C4-2B (cell line): ENCODE results near the gene CCNJL.
A peak's percentile ranks its signal among the peaks of the same experiment; 100 is the strongest.

Source experiments
- H3K27ac ChIP-seq: fragments of 450-650 bp; 2 replicates; pipeline ENCODE4 v1.5.1; 2017
- ZFX ChIP-seq: fragments of 450-650 bp; IDR thresholded peaks from 2 replicates; pipeline ENCODE4 v1.6.1; 2017
- TF ChIP-seq, protein P1 (sequence below): fragments of 450-650 bp; conservative IDR thresholded peaks from 2 replicates; pipeline ENCODE4 v1.5.1; 2017; ENCODE audit warnings: mild to moderate bottlenecking

Gene CCNJL

DNA sequence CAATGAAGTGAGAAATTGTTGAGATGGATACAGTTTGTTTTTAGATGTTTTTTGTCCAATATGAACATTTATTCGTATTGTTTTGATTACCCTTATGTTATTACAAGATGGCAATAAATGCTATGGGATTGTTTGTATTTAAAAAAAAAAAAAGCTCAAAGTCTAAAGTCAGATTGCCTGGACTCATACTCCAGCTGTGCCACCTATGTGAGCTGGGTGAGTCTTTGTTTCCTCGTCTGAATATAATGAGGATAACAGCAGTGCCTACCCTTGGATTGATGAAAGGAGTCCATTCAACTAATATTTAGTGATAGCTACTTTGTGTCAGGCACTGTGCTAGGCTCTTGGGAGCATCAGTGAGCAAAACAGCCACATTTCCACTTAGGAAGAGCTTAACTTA lies 14.6 kb upstream of the CCNJL start:
- no peak overlapping the region for H3K27ac ChIP-seq
- no peak for TF ChIP-seq ZFX
- TF ChIP-seq, protein P1, sequence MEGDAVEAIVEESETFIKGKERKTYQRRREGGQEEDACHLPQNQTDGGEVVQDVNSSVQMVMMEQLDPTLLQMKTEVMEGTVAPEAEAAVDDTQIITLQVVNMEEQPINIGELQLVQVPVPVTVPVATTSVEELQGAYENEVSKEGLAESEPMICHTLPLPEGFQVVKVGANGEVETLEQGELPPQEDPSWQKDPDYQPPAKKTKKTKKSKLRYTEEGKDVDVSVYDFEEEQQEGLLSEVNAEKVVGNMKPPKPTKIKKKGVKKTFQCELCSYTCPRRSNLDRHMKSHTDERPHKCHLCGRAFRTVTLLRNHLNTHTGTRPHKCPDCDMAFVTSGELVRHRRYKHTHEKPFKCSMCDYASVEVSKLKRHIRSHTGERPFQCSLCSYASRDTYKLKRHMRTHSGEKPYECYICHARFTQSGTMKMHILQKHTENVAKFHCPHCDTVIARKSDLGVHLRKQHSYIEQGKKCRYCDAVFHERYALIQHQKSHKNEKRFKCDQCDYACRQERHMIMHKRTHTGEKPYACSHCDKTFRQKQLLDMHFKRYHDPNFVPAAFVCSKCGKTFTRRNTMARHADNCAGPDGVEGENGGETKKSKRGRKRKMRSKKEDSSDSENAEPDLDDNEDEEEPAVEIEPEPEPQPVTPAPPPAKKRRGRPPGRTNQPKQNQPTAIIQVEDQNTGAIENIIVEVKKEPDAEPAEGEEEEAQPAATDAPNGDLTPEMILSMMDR = no peak

DNA sequence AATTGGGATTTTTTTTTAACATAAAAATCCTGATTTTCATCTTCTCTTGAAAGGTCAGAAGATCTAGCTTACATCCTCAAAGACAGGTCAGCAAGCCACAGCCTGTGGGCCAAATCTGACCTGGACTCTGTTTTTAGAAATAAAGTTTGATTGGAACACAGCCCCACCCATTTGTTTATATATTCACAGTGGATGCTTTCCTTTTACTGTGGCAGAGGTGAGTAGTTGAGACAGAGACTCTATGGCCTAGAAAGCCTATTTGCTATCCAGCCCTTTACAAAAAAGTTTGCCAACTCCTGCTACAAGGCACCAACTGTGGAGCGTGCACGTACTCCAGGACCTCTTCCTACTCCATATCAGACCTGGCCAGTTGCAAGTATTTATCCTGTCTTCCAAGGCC lies 13.4 kb upstream of the CCNJL start:
- no peak overlapping the region for H3K27ac ChIP-seq
- TF ChIP-seq ZFX = no peak
- TF ChIP-seq, protein P1 = no peak

DNA sequence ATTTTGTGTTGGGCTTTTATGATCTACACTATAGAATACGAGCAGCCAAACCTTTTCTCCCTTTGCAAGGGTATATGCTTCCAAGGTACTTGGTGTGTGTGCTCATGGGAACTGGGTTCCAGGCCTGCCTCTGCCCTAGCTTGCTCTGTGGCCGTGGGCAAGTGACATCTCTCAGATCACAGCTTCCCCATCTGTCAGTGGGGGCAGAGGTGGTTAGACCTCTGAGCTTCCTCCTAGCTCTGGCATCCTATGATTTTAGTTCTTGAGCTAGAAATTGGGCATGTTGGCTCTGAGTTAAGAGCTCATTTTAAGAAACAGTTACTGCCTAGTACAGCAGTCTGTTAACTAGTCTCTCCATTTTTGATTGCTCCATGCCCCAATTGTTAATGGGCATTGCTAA lies 12.5 kb upstream of the CCNJL start:
- TF ChIP-seq, protein P1 = no peak
- TF ChIP-seq ZFX = no peak
- H3K27ac ChIP-seq = no peak overlapping the region

DNA sequence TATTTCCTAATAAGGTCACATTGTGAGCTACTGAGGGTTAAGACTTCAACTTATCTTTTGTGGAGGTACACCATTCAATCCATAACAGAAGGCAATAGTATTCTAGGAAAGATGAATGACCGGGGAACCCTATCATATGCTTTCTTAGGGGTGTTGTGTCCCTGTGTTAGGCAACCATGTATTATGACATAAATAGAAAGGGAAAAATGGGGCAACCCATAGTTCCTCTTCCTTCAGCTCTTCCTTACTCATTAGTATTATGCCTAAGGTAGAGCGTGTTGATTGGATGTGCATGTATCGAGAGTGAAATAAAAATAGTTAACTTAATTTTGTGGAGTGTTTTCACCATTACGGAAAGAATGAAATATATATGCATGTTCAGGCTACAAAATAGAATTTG lies 6.0 kb upstream of the CCNJL start:
- TF ChIP-seq, protein P1 = no peak
- no peak for TF ChIP-seq ZFX
- no peak overlapping the region for H3K27ac ChIP-seq

DNA sequence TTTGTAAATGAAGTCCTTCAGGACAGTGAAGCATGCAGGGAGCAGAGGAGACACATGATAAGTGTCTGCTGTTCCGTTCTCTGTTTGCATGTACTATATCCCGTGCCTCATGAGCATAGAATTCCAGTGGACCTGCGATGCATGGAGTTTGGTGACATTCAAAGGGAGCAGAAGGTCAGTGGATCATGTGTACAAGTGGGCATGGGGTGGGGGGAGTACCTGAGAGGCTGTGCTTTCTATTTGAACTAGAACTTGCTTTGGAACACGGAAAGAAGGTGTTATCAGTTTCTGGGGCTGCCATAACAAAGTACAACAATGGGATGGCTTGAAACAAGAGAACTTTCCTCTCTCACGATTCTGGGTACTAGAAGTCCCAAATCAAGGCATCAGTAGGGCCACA lies 5.1 kb upstream of the CCNJL start:
- TF ChIP-seq, protein P1 = no peak
- TF ChIP-seq ZFX = no peak
- no peak overlapping the region for H3K27ac ChIP-seq

DNA sequence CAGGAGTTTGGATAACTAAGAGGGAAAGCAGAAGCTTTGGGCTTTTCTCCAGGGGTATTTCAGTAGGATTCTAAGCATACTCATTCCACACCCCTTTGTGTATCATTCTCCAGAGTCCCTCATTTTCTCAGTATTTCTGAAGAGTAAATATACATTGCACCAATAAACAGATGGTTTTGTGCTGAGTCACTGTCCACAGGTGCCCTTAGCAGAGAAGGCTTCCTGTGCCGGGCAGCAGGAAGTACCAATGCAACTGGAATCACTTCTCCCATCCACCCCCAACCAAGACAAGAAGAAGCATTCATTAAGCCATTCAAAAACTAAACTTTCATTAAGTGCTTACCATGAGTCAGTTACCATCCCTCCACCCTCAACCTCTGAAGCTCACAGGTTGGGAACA lies 3.6 kb upstream of the CCNJL start:
- H3K27ac ChIP-seq = peak overlapping the region; percentile 42; the same call in 1 of the 2 replicates
- TF ChIP-seq, protein P1 = no peak
- TF ChIP-seq ZFX = no peak

DNA sequence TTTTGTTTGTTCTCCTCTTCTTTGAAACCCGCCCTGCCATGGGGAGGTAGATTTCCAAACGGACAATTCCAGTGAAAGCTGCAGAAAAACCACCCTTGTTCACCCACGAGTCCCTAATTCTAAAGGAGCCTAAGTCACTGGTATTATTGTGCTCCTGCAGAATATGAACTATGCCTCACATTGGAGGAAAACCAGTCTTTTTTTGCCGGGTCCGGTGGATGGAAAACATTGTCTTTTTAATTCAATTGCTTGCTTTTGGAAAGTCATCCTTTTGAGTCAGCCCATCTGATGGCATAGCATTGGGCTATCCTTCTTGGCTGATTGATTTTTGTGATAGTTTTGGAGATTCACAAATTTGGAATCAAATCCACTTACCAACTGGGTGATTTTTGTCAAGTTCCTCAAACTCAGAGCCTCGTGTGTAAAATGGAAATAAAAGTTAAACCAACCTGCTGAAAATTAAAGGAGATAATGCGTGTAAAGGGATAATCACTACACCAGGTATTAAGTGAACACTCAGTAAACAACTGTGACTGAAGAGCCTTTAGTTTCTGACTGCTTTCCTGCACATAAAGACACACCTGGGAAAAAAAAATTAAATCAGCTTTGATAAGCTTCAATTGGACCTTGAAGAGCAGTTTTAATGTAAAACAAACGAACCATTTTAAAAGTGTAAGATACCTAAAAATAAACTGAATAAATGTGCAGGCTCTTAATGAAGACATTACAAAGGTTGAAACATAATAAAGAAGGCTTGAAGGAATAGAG lies 780 bp upstream of the CCNJL start:
- no peak for TF ChIP-seq ZFX
- TF ChIP-seq, protein P1 = no peak

More for the DNA sequence above, 780 bp upstream of the CCNJL start:
- no peak overlapping the region; the same call in 1 of the 2 replicates for H3K27ac ChIP-seq
